GM18861 (cell line): ENCODE measurements around the gene CA5B.
A peak's percentile ranks its signal among the peaks of the same experiment; 100 is the strongest.
"Not testable (repeated sequence)": the region's sequence is repeated elsewhere in the genome, so short reads cannot be mapped to it uniquely, and the experiment has no call there.

Experiments used
- ATAC-seq: cut with Tn5 transposase; IDR thresholded peaks from one replicate; pipeline ENCODE4 v1.9.1; 2021; ENCODE audit not compliant: unreplicated experiment

Gene CA5B, protein sequence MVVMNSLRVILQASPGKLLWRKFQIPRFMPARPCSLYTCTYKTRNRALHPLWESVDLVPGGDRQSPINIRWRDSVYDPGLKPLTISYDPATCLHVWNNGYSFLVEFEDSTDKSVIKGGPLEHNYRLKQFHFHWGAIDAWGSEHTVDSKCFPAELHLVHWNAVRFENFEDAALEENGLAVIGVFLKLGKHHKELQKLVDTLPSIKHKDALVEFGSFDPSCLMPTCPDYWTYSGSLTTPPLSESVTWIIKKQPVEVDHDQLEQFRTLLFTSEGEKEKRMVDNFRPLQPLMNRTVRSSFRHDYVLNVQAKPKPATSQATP

GRCh38 chrX:15737959-15738902 is at the start of gene CA5B:
CA5B (plus strand) TSS chrX:15738270; CDS start chrX:15750024, 11,754 bp downstream.
- ATAC-seq = peak; percentile 77

- ATAC-seq = no peak
Observed at GRCh38 chrX:15694941-15695451, 43.1 kb upstream of the CA5B start.

DNA sequence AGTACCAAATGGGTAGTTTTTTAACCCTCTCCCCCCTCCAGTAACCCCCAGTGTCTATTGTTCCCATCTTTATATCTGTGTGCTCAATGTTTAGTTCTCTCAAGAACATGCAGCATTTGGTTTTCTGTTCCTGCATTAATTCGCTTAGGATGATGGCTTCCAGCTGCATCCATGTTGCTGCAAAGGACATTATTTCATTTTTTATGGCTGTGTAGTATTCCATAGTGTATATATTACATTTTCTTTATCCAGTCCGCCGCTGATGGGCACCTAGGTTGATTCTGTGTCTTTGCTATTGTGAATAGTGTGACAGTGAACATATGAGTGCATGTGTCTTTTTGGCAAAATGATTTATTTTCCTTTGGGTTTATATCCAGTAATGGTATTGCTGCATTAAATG is 41.6 kb upstream of the CA5B start:
- ATAC-seq = no peak

DNA sequence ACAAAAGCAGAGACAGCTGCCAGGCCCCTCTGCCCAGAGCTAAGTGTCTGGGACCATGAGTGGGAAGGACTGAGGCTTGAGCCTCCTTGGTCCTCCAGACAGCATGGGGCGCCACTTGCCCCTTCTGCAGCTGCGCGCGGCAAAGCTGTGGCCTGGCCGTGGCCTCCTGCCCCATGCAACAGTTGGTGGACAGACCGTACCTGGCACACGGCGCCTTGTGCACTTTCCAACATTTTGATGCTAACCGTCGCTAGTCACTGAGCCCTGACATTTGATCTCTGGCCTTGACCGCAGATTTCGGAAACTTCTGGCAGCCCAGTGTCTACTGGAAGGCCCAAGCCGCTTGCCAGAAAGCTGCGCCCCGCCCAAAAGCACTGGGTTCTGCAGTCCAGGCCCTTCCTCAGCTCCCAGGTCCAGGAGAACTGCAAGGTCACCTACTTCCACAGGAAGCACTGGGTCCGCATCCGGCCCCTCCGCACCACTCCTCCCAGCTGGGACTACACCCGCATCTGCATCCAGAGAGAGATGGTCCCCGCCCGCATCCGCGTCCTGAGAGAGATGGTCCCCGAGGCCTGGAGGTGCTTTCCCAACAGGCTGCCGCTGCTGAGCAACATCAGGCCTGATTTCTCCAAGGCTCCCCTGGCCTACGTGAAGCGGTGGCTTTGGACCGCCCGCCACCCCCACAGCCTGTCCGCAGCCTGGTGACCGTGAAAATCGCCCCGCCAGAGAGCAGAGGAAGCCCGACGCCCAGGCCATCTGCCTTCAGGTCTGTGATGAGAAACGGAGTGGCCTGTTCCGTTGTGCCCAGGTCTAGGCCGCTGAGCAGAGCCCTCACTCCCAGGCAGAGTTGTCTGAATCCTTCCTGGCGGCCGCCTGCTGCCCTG is 35.3 kb upstream of the CA5B start:
- no peak for ATAC-seq

- not testable (repeated sequence) for ATAC-seq
Observed at GRCh38 chrX:15703809-15704208, 34.3 kb upstream of the CA5B start.

- not testable (repeated sequence) for ATAC-seq
Observed at GRCh38 chrX:15704273-15704672, 33.8 kb upstream of the CA5B start.

DNA sequence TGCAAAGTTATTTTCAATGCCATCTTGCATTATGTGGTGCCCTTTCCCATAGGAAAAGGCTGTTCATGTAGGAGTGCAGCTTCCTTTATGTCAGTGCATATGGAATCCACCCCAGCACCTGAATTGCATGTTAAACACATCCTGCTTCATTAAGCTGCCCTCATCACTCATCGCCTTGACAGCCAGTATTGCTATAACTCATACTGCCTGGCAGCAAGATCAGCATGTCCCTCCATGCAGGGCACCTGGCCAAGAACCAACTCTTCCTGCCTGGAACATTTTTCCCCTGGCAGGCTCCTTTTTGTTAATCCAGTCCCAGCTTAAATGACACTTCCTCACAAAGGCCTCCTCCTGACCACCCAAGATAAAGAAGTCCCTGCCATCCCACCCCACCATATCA is 23.5 kb upstream of the CA5B start:
- ATAC-seq = no peak

DNA sequence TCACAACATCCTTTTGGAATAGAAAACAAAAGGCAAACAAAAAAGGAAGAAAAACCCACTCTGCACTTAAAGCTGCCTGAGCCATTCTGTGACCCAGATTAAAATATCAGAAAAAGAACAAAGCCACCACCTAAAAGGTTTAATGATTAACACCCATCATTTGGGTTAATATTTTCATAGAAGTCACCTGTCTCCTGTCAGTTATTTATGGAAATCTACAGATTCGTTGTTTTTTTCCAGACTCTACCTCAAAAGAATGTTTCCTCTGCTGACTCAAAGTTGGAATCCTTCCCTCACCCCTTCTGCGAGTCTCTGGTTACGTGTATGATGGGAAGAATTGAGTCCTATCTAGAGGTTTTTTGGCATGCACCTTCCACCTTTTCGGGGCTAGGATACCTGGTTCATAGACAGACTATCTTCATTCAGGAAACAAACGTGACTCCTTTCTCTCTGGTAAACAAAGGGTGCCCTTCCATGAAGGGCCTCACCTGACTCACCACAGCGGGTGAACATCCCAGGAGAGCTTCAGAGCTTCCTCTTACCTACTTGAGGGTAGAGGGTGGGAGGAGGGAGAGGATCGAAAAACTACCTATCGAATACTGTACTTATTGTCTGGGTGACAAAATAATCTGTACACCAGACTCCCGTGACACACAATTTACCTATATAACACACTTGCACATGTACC is 19.6 kb upstream of the CA5B start:
- no peak for ATAC-seq

GRCh38 chrX:15719324-15719968 is 18.6 kb upstream of the CA5B start:
- no peak for ATAC-seq

DNA sequence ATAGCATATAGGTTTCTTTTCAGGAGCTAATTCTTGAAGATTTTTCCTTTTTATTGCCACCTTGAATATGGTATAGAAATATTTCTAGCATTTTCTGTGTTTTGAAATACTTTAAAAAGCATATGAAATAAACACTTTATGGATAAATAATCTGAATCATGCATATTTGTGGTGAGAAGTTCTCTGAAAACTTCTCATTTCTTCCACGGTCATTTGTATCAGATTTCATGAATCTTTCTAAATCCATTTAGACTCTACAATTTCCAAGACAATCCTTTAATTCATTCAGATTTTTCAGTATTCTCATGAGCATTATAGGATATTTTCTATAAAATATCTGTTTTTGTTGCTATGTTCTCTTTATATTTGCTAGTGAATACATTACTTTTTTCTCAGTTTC is 16.2 kb upstream of the CA5B start:
- no peak for ATAC-seq

DNA sequence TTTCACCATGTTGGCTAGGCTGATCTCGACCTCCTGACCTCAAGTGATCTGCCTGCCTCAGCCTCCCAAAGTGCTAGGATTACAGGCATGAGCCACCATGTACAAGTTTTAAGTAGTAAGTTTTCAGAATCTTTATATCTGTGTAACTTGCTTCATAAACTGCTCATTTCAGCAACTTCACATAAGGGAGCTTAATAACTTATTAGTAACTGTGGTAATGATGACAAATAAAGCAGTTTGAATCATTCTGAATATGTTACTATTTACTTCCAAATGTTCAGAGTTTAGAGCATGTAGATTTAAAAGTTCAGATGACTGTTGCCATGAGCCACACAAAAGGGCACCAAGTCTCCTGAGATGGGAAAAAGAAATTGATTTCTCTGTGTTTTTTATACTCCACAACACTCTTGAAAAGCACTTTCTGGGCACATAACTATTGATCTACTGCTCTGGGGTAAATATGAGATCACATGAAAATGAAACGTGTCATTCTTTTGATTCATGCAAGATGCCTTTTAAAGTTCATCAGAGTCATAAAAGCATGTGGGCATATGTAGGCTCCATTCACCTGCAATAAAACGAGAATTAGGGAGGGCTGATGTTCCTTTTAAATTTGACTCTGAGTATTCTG is 14.1 kb upstream of the CA5B start:
- ATAC-seq = peak; percentile 47

DNA sequence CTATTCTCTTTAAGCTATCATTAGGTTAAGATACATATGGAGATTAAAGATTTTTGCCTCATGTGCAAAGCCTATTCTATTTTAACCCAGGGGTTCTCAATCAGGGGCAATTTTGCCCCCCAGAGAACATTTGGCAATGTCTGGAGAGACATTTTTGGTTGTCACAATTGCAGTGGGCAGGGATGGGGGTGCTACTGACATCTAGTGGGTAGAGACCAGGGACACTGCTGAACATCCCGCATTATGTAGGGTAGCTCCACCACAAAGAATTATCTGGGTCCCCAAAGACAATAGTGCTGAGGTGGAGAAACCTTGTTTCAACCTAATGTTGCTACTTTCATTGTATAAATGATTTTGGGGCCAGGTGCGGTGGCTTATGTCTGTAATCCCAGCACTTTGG is 13.2 kb upstream of the CA5B start:
- ATAC-seq = no peak

DNA sequence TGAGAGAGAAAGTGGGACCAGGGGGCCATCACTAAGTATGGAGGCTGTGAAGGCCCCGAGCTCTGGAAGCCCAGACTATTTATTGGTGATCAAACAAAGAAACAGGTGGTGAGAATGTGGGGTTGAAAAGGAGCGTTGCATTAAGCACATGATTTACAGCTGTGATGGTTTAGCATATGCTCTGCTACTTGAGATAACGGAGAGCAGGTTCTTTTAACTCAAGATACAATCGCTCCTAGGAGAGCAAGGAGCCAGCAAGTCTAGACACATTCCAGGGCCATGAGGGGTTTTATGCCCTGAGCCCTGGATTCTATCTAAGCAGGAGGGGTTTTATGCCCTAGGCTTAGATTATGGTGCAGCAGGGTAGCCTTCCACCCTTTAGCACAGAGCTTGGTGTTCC is 6.7 kb upstream of the CA5B start:
- not testable (repeated sequence) for ATAC-seq

GRCh38 chrX:15737190-15737958 is 696 bp upstream of the CA5B start:
- ATAC-seq = peak; percentile 24

DNA sequence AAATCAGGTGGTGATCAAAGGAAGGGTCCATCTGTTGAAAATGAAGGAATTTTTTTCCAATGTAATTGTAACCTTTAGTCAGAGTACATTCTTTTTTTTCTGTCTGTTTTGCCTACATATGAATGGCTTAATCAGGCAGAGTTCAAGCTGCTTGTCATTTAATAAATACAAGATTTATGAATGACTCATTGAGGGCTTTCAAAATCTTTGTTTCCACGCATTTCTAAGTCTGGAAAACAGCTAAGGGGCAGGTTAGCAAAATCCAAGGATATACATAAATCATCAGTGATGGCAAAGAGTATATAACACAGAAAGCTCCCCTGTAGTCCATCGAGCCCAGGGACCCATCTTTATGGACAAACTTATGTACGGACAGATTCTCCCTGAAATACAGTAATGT is 1.8 kb downstream of the CA5B start:
- no peak for ATAC-seq

DNA sequence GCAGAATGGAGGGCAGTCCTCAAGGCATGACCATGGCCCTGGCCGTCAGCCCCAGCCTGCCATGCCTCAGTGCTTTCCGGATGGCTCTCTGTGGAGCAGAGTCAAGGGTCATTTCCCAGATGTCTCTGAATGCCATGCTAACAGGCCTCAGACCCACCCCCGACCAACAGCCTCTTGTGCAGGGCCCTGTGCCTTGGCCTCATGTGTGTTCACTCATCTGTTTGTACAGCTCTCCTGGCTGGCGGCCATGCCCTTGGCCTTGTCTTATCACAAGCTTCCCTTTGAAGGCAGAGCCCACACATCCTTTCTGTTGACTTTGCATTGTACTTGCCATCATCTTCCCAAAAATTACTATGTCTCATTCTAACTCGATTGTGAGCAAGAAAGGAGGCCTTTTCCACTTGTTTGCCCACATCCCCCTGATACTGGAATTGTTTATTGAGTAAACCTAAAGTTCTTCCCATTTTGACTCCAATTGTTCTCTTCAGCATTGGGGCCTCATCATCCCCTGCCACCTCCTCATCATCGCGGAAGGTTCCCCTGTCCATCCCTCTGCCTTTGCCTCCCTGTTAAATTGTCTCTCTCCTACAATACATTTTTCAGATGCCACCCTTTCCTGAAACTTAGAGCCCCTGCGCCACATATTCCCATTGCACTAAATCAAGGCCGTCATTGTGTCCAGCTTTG is 6.3 kb downstream of the CA5B start:
- no peak for ATAC-seq

DNA sequence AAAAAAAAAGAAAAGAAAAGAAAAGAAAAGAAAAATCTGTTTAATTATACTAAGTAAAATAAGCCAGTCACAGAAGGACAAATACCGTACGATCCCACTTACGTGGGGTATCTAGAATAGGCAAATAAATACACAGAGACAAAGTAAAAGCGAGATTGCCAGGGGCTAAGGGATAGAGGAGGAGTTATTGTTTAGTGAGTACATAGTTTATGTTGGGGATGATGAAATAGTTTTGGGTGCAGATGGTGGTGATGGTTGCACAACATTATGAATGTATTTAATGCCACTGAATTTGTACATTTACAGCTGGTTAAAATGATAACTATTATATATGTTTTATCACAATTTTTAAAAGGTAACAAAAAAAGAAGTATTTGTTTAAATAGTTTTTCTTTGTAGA is 7.1 kb downstream of the CA5B start:
- ATAC-seq = no peak

DNA sequence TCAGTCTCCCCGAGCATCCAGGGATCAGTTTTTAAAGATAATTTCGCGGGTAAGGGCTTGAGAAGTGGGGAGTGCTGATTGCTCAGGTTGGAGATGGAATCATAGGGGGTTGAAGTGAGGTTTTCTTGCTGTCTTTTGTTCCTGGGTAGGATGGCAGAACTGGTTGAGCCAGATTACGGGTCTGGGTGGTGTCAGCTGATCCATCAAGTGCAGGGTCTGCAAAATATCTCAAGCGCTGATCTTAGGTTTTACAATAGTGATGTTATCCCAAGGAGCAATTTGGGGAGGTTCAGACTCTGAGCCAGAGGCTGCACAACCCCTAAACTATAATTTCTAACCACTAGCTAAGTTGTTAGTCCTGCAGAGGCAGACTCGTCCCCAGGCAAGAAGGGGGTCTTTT is 8.6 kb downstream of the CA5B start:
- ATAC-seq = not testable (repeated sequence)
